ENCODE results near the gene KIF16B.

KIF16B gene

DNA sequence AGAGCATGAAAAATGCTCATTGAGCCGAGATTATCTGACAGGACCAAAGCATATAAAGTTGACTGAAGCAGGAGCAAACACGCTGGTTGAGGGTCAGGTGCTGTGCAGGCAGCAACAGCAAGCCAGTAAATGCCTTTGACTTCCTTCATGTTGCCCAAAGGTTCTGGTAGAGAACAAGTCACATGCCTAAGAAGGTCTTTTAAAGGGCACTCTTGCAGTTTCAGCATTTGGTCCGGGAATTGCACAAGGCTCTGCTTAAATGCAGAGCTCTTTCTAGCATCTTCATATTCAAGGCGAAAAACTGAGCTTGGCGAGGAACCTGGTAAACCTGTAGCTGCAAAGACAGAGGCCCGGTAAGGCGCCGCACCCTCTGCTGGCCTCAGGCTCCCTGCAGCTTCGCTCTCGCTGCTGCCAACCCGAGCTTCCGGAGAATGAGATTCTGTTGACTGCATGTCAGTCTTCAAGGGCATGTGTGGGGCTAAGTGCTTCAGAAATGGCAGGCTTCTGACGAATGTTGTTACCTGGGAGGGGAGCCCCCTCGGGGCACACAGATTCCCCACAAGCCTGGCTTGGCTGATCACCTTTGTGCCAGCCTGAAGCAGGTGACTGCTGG is 205.2 kb downstream of the KIF16B start:
- no peak for TF ChIP-seq ZFX (IDR thresholded peaks at IDR 0.05)
- TF ChIP-seq, protein P1, sequence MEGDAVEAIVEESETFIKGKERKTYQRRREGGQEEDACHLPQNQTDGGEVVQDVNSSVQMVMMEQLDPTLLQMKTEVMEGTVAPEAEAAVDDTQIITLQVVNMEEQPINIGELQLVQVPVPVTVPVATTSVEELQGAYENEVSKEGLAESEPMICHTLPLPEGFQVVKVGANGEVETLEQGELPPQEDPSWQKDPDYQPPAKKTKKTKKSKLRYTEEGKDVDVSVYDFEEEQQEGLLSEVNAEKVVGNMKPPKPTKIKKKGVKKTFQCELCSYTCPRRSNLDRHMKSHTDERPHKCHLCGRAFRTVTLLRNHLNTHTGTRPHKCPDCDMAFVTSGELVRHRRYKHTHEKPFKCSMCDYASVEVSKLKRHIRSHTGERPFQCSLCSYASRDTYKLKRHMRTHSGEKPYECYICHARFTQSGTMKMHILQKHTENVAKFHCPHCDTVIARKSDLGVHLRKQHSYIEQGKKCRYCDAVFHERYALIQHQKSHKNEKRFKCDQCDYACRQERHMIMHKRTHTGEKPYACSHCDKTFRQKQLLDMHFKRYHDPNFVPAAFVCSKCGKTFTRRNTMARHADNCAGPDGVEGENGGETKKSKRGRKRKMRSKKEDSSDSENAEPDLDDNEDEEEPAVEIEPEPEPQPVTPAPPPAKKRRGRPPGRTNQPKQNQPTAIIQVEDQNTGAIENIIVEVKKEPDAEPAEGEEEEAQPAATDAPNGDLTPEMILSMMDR (conservative IDR thresholded peaks at IDR 0.05) = no peak
- H3K27ac ChIP-seq = no peak overlapping the region

DNA sequence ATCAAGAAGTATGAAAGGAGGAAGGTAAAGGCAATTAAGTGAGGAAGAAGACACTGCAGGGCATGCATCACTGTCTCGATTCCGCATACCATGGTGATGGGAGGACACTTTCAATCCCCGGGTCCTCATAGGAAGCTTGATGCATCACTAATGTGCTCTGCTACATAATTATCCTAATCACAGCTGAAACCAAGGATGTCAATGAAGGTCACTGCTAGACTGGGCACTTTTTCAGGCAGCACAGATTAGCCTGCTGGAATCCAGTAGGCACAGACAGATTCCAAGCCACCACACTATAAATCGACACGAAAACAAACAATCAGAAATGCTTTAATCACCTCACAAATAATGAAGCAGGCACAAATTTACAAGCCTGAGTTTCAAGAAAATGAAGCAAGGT is 206.7 kb downstream of the KIF16B start:
- TF ChIP-seq ZFX (IDR thresholded peaks at IDR 0.05) = no peak
- TF ChIP-seq, protein P1 (conservative IDR thresholded peaks at IDR 0.05) = no peak
- H3K27ac ChIP-seq = no peak overlapping the region

DNA sequence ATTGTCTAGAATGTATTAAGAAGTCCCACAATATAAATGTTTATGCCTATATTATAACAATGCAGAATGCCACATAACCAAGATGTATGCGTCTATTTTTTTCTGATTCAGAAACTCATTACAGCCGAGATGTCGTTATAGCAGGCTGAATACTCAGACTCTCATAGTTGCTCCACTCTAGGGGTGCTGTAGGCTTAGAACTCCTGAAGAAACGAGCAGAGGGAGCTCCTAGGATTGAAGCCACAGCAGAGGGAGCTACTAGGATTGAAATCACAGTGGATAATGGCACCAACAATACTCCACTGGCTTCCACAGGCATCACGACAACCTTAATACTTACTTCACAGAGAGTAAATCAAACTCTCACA is 208.9 kb downstream of the KIF16B start:
- H3K27ac ChIP-seq = no peak overlapping the region
- TF ChIP-seq, protein P1 (conservative IDR thresholded peaks at IDR 0.05) = no peak
- no peak for TF ChIP-seq ZFX (IDR thresholded peaks at IDR 0.05)

DNA sequence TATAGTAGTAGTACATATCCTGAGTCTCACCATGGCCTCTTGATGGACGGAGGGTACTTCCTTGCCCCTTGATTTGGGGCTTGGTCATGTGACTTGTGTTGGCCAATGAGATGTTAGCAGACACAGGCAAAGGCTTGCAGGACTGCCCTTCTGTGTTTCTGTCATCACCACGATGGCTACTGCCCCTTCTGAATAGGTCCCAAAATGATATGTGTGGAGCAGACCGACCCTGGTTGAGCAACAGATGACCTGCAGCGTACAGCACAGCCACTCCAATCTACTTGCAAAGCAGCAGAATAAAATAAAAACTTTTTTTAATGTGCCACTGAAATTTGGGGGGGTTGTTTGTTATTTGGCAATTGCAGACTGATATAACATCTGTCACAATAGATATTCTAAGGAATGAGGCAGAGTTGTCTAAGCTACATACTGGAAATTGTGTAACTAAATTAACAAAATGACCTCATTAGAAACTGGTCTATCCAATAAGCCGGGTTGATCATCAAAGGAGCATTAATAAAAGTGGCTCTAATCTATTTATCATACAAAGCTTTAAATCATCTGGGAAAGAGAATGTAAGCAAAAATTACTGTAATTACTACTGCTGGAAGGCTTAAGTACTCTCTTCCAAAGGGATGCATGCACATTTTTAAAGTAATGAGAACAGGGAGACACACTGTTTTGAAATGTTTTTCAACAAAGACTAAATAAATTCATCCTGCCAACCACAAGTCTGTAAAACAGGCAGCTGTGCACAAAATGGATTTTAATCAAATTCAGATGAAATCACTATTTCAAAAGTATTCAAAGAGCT is 209.5 kb downstream of the KIF16B start:
- no peak for TF ChIP-seq ZFX (IDR thresholded peaks at IDR 0.05)
- TF ChIP-seq, protein P1 (conservative IDR thresholded peaks at IDR 0.05) = no peak
- H3K27ac ChIP-seq = no peak overlapping the region

DNA sequence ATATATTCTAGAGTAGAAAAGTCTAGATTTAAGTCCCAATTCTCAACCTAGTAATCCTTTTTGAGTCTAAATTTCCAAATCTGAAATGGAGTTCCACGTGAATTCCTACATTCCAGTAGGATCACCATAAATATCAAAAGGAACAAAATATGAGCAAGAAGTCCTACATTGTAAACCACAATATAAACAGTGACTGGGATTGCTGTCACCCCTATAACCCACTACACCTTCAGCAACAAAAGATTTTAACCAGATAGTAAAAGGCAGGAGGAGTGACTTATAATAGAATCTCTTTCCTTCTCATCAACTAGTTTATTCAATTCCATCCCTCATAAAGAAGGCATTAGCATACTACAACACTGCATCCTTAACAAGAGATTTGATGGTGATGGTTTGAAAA is 210.6 kb downstream of the KIF16B start:
- TF ChIP-seq ZFX (IDR thresholded peaks at IDR 0.05) = no peak
- TF ChIP-seq, protein P1 (conservative IDR thresholded peaks at IDR 0.05) = no peak
- no peak overlapping the region for H3K27ac ChIP-seq

DNA sequence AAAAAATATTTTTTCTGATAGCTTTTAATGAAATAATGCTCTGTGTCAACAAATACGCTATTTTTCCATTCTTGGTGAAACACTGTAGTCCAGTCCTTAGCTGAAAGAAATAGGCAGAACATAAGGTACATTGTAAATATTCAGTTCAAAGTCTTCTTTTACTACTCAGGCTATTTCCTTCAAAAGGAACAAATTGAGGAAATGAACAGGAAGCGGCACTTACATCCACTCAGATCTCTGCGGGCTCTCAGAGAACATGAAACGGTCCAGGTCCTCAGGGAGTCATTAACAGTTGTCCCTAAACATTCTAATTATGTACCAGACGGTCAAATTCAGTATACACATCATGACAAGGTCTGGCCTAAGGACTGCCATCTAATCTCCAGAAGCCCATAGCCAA is 212.6 kb downstream of the KIF16B start:
- TF ChIP-seq ZFX (IDR thresholded peaks at IDR 0.05) = no peak
- TF ChIP-seq, protein P1 (conservative IDR thresholded peaks at IDR 0.05) = no peak
- H3K27ac ChIP-seq = no peak overlapping the region

DNA sequence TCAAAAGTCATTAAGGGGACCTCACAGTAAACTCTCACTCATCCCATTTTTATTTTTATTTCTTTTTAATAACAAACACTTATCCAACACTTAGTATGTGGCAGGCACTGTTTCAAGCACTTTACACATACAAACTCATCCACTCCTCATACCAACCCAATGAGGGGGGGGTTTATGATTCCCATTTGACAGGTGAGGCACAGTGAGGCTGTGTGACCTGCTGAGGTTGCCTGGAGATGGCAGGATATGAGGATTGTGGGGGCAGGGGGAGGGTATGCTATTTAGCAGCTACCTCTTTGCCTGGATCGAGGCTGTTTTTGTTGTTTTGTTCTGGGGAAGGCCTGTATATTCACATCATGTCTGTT is 219.8 kb downstream of the KIF16B start:
- no peak for TF ChIP-seq ZFX (IDR thresholded peaks at IDR 0.05)
- TF ChIP-seq, protein P1 (conservative IDR thresholded peaks at IDR 0.05) = no peak
- H3K27ac ChIP-seq = no peak overlapping the region

Measured in C4-2B (cell line).